ENCODE results near the gene OXTR.

OXTR gene

GRCh38 chr3:8767256-8767666 is 2.2 kb downstream of the OXTR start:
- DNase-seq, result no peak

- no peak for DNase-seq
Measured at GRCh38 chr3:8766148-8766547, 3.3 kb downstream of the OXTR start.

- no peak for DNase-seq
Measured at GRCh38 chr3:8765528-8765927, 3.9 kb downstream of the OXTR start.

- DNase-seq, result no peak
Measured at GRCh38 chr3:8764528-8764927, 4.9 kb downstream of the OXTR start.

- DNase-seq, result no peak
Measured at GRCh38 chr3:8762607-8763377, 6.6 kb downstream of the OXTR start.

- DNase-seq, result no peak
Measured at GRCh38 chr3:8761866-8762265, 7.5 kb downstream of the OXTR start.

- DNase-seq, result no peak
Measured at GRCh38 chr3:8760506-8760905, 8.9 kb downstream of the OXTR start.

GRCh38 chr3:8760091-8760490 is 9.3 kb downstream of the OXTR start:
- no peak for DNase-seq

- no peak for DNase-seq
Measured at GRCh38 chr3:8759038-8759707, 10.2 kb downstream of the OXTR start.

- no peak for DNase-seq
Measured at GRCh38 chr3:8757551-8758518, 11.6 kb downstream of the OXTR start.

GRCh38 chr3:8756671-8757070 is 12.7 kb downstream of the OXTR start:
- no peak for DNase-seq

- DNase-seq, result no peak
Measured at GRCh38 chr3:8755564-8756237, 13.7 kb downstream of the OXTR start.

- no peak for DNase-seq
Measured at GRCh38 chr3:8755097-8755496, 14.3 kb downstream of the OXTR start.

- DNase-seq, result no peak
Measured at GRCh38 chr3:8752832-8753231, 16.6 kb downstream of the OXTR start.

- no peak for DNase-seq
Measured at GRCh38 chr3:8749316-8749715, 20.1 kb downstream of the OXTR start.

GRCh38 chr3:8746780-8747345 is 22.6 kb downstream of the OXTR start:
- DNase-seq, result no peak

GRCh38 chr3:8745619-8746370 is 23.6 kb downstream of the OXTR start:
- DNase-seq, result no peak

- no peak for DNase-seq
Measured at GRCh38 chr3:8743911-8744310, 25.5 kb downstream of the OXTR start.

GRCh38 chr3:8743021-8743601 is 26.3 kb downstream of the OXTR start:
- DNase-seq, result no peak

- no peak for DNase-seq
Measured at GRCh38 chr3:8741581-8742261, 27.7 kb downstream of the OXTR start.
